DOHH2 (cell line): ENCODE results near the gene HIVEP3.

Experiments
- H3F3A ChIP-seq: fragments of 200-600 bp; sonication (generic), shearing (Covaris generic); 2 replicates; pipeline ENCODE4 v1.6.0; 2016; ENCODE audit warnings: antibody characterized with exemption, mild to moderate bottlenecking; ENCODE audit not compliant: control insufficient read depth, insufficient read depth
- H3K27ac ChIP-seq: fragments of 200-600 bp; sonication (generic); 2 replicates; pipeline ENCODE4 v1.5.1; 2014; ENCODE audit warnings: low read depth, mild to moderate bottlenecking, low read length, moderate library complexity
- H3K27me3 ChIP-seq: fragments of 200-600 bp; sonication (generic); 2 replicates; pipeline ENCODE4 v1.6.1; 2014; ENCODE audit warnings: mild to moderate bottlenecking, low read length, mixed read lengths; ENCODE audit not compliant: control insufficient read depth
- H3K36me3 ChIP-seq: fragments of 200-600 bp; sonication (generic); 2 replicates; pipeline ENCODE4 v1.6.1; 2014; ENCODE audit warnings: mild to moderate bottlenecking, low read length, moderate library complexity, mixed read lengths; ENCODE audit not compliant: control insufficient read depth
- H3K4me1 ChIP-seq: fragments of 200-600 bp; sonication (generic); 2 replicates; pipeline ENCODE4 v1.6.1; 2014; ENCODE audit warnings: mild to moderate bottlenecking, low read length, mixed read lengths; ENCODE audit not compliant: control insufficient read depth
- H3K4me2 ChIP-seq: fragments of 200-600 bp; sonication (generic); 2 replicates; pipeline ENCODE4 v1.6.0; 2014; ENCODE audit warnings: mild to moderate bottlenecking, low read length, moderate library complexity
- H3K4me3 ChIP-seq: fragments of 200-600 bp; sonication (generic); 2 replicates; pipeline ENCODE4 v1.5.1; 2014; ENCODE audit warnings: mild to moderate bottlenecking, low read length, mixed read lengths
- H3K79me2 ChIP-seq: fragments of 200-600 bp; sonication (generic); 2 replicates; pipeline ENCODE4 v1.6.1; 2014; ENCODE audit warnings: mild to moderate bottlenecking, low read length, mixed read lengths; ENCODE audit not compliant: control insufficient read depth
- H3K9me2 ChIP-seq: fragments of 200-600 bp; sonication (generic); replicated peaks from 2 replicates; pipeline ENCODE4 v1.6.1; 2014; ENCODE audit warnings: mild to moderate bottlenecking, low read length, mixed read lengths; ENCODE audit not compliant: control insufficient read depth
- H3K9me3 ChIP-seq: fragments of 200-600 bp; sonication (generic); 2 replicates; pipeline ENCODE4 v1.6.1; 2014; ENCODE audit warnings: antibody characterized with exemption, low read length, mixed read lengths; ENCODE audit not compliant: control insufficient read depth, insufficient read depth
- H4K20me1 ChIP-seq: fragments of 200-600 bp; sonication (generic); 2 replicates; pipeline ENCODE4 v1.6.0; 2014; ENCODE audit warnings: low read depth, mild to moderate bottlenecking, antibody characterized with exemption, low read length, moderate library complexity; ENCODE audit not compliant: control insufficient read depth, insufficient read depth
- CTCF ChIP-seq: fragments of 200-600 bp; sonication (generic); IDR thresholded peaks from one replicate; pipeline ENCODE4 v1.5.1; 2014; ENCODE audit warnings: antibody characterized with exemption, mild to moderate bottlenecking, low read depth, low read length; ENCODE audit not compliant: poor library complexity, severe bottlenecking
- EZH2phosphoT487 ChIP-seq: fragments of 200-600 bp; sonication (generic); IDR thresholded peaks from 2 replicates; pipeline ENCODE4 v1.6.1; 2017; ENCODE audit warnings: borderline replicate concordance, mild to moderate bottlenecking, antibody characterized with exemption, low read length, moderate library complexity, mixed read lengths

HIVEP3 gene

GRCh38 chr1:41830726-41831125 is 88.0 kb downstream of the HIVEP3 start:
- no peaks in the 10 kb centered on the region for H3K9me3 ChIP-seq

GRCh38 chr1:41827991-41828570 is 90.6 kb downstream of the HIVEP3 start:
- H3K4me1 ChIP-seq: no peaks in the 10 kb centered on the region
- H3K27me3 ChIP-seq: no peaks in the 10 kb centered on the region
- TF ChIP-seq EZH2phosphoT487 (no peak), CTCF (no peak)

More at GRCh38 chr1:41830726-41831125, 88.0 kb downstream of the HIVEP3 start:
- Histone ChIP-seq H3F3A (no peaks in the 10 kb centered on the region), H3K4me3 (no peak overlapping the region), H3K9me2 (no peaks in the 10 kb centered on the region), H3K79me2 (no peaks in the 10 kb centered on the region), H3K4me2 (no peak overlapping the region), H3K27ac (no peak overlapping the region), H4K20me1 (no peaks in the 10 kb centered on the region), H3K27me3 (no peaks in the 10 kb centered on the region), H3K36me3 (no peaks in the 10 kb centered on the region), H3K4me1 (no peaks in the 10 kb centered on the region)
- TF ChIP-seq CTCF (no peak), EZH2phosphoT487 (no peak)

GRCh38 chr1:41823471-41823870 is 95.3 kb downstream of the HIVEP3 start:
- no peak overlapping the region for H3K27ac ChIP-seq
- no peaks in the 10 kb centered on the region for H4K20me1 ChIP-seq
- H3F3A ChIP-seq: no peaks in the 10 kb centered on the region
- no peaks in the 10 kb centered on the region for H3K4me1 ChIP-seq
- H3K4me3 ChIP-seq: no peak overlapping the region
- no peaks in the 10 kb centered on the region for H3K79me2 ChIP-seq
- H3K9me2 ChIP-seq: no peaks in the 10 kb centered on the region
- no peak for TF ChIP-seq CTCF
- no peak for TF ChIP-seq EZH2phosphoT487
- H3K27me3 ChIP-seq: no peaks in the 10 kb centered on the region
- no peak overlapping the region for H3K4me2 ChIP-seq
- H3K9me3 ChIP-seq: no peaks in the 10 kb centered on the region
- no peaks in the 10 kb centered on the region for H3K36me3 ChIP-seq

More at GRCh38 chr1:41827991-41828570, 90.6 kb downstream of the HIVEP3 start:
- Histone ChIP-seq H3K9me2 (no peaks in the 10 kb centered on the region), H4K20me1 (no peaks in the 10 kb centered on the region), H3K9me3 (no peaks in the 10 kb centered on the region), H3K27ac (no peak overlapping the region), H3K4me3 (no peak overlapping the region), H3K4me2 (no peak overlapping the region), H3K36me3 (no peaks in the 10 kb centered on the region), H3K79me2 (no peaks in the 10 kb centered on the region), H3F3A (no peaks in the 10 kb centered on the region)
